Endothelial cell of umbilical vein (primary cell): Measurements from ENCODE around the gene PPFIBP1. TPM values are rescaled to one million over a fixed set of nuclear protein-coding genes. Genes with fewer than 3 reads are reported as not detected.

Experiments
- BruUV-seq: library from RNA; stranded (reverse); fragments of 400-500 nt; replicated peaks from 2 replicates; lab custom pipeline; 2021; lab: Mats Ljungman, UMichigan
- CTCF ChIA-PET: fragments of 300-600, 350-600 bp; sonication (Branson Sonifier 250); formaldehyde crosslinking; loops from one replicate; lab custom pipeline; 2021; ENCODE audit warnings: antibody characterized with exemption, inconsistent platforms; lab: Charles Lee
- POLR2A ChIA-PET: fragments of 300-600, 350-600 bp; sonication (Branson Sonifier 250); formaldehyde crosslinking; loops from one replicate; lab custom pipeline; 2021; ENCODE audit warnings: antibody characterized with exemption, inconsistent platforms; lab: Charles Lee
- DNase-seq: peaks from one replicate; pipeline ENCODE4 v3.0.0-alpha.2; 2011; ENCODE audit warnings: low read depth, low spot score
- FAIRE-seq: peaks from 2 replicates; lab custom pipeline; 2011; peaks lifted over from hg19 to GRCh38; lab: Jason Lieb, UNC
- H2AFZ ChIP-seq: 2 replicates; pipeline ENCODE4 v1.6.0; 2012; ENCODE audit warnings: low read depth, low read length, control low read depth, inconsistent platforms
- H3K27ac ChIP-seq: 2 replicates; pipeline ENCODE4 v1.5.1; 2011; ENCODE audit warnings: low read depth, mild to moderate bottlenecking, control low read depth, low read length, moderate library complexity; ENCODE audit not compliant: insufficient read depth
- H3K27me3 ChIP-seq, 2 experiments: 2 replicates each; pipeline versions ENCODE4 v1.6.0 to v1.6.1; 2011; ENCODE audit warnings: low read length in 2 of 2, mixed read lengths in 1 of 2; ENCODE audit not compliant: control insufficient read depth in 2 of 2, insufficient read depth in 2 of 2
- H3K36me3 ChIP-seq, 2 experiments: 2 replicates in 1 of 2; 3 replicates in 1 of 2; pipeline ENCODE4 v1.5.1; 2011; ENCODE audit warnings: low read length in 2 of 2, mild to moderate bottlenecking in 1 of 2, moderate library complexity in 1 of 2; ENCODE audit not compliant: control insufficient read depth in 2 of 2, insufficient read depth in 2 of 2; ENCODE audit errors: extremely low read depth in 1 of 2
- H3K4me1 ChIP-seq: 3 replicates; pipeline ENCODE4 v1.5.1; 2011; ENCODE audit warnings: mild to moderate bottlenecking, low read length; ENCODE audit not compliant: control insufficient read depth, insufficient read depth; ENCODE audit errors: extremely low read depth
- H3K4me2 ChIP-seq: 2 replicates; pipeline ENCODE4 v1.6.1; 2011; ENCODE audit warnings: low read length, control low read depth, mixed read lengths; ENCODE audit not compliant: insufficient read depth
- H3K4me3 ChIP-seq, 3 experiments: fragments of 200-600 bp in 1 of 3; sonication (generic), shearing (Covaris generic) in 1 of 3; replicated peaks in 1 of 3; 2 replicates each; pipeline ENCODE4 v1.5.1; 2011 to 2016; ENCODE audit warnings: control low read depth in 3 of 3, low read length in 3 of 3, mild to moderate bottlenecking in 2 of 3, inconsistent platforms in 1 of 3, low read depth in 1 of 3, moderate library complexity in 1 of 3; ENCODE audit not compliant: insufficient read depth in 1 of 3
- H3K79me2 ChIP-seq: 2 replicates; pipeline ENCODE4 v1.6.0; 2012; ENCODE audit warnings: low read length, inconsistent platforms; ENCODE audit not compliant: control insufficient read depth, insufficient read depth
- H3K9ac ChIP-seq: replicated peaks from 2 replicates; pipeline ENCODE3; 2011; ENCODE audit warnings: low read length, control low read depth; ENCODE audit not compliant: insufficient read depth; ENCODE audit errors: extremely low read depth
- H3K9me1 ChIP-seq: replicated peaks from 3 replicates; pipeline ENCODE4 v1.6.0; 2011; ENCODE audit warnings: mild to moderate bottlenecking, low read length; ENCODE audit not compliant: control insufficient read depth, insufficient read depth; ENCODE audit errors: extremely low read depth
- H3K9me3 ChIP-seq: replicated peaks from 2 replicates; pipeline ENCODE4 v1.5.1; 2012; ENCODE audit warnings: low read length, inconsistent platforms; ENCODE audit not compliant: control insufficient read depth, insufficient read depth
- H4K20me1 ChIP-seq: replicated peaks from 2 replicates; pipeline ENCODE3; 2011; ENCODE audit warnings: mild to moderate bottlenecking, low read length; ENCODE audit not compliant: control insufficient read depth, insufficient read depth; ENCODE audit errors: extremely low read depth
- CTCF ChIP-seq, 2 donors: IDR thresholded peaks; 1 replicate in 1 of 2; 2 replicates in 1 of 2; pipeline ENCODE4 v1.5.1; 2011; ENCODE audit warnings: low read length in 2 of 2, mild to moderate bottlenecking in 2 of 2, moderate library complexity in 2 of 2, control low read depth in 1 of 2, inconsistent platforms in 1 of 2, low read depth in 1 of 2; ENCODE audit not compliant: insufficient read depth in 1 of 2; ENCODE audit errors: extremely low read depth in 1 of 2
- EZH2 ChIP-seq: IDR thresholded peaks from 2 replicates; pipeline ENCODE4 v1.6.1; 2012; ENCODE audit warnings: borderline replicate concordance, low read depth, mild to moderate bottlenecking, moderate library complexity, low read length, inconsistent platforms; ENCODE audit not compliant: severe bottlenecking
- FOS ChIP-seq: IDR thresholded peaks from 2 replicates; pipeline ENCODE4 v1.6.1; 2011; ENCODE audit warnings: mild to moderate bottlenecking, low read length, moderate library complexity, borderline replicate concordance; ENCODE audit not compliant: insufficient read depth
- GATA2 ChIP-seq: IDR thresholded peaks from 2 replicates; pipeline ENCODE4 v1.7.0; 2011; ENCODE audit warnings: low read depth, mild to moderate bottlenecking, moderate library complexity, mixed read lengths, low read length; ENCODE audit not compliant: insufficient read length, insufficient read depth
- JUN ChIP-seq: IDR thresholded peaks from 2 replicates; pipeline ENCODE4 v1.6.1; 2011; ENCODE audit warnings: borderline replicate concordance, low read depth; ENCODE audit not compliant: insufficient read length, insufficient read depth
- MYC ChIP-seq: IDR thresholded peaks from one replicate; pipeline ENCODE4 v1.6.1; 2011; ENCODE audit warnings: mild to moderate bottlenecking, low read depth, low read length
- POLR2A ChIP-seq: IDR thresholded peaks from 2 replicates; pipeline ENCODE4 v1.6.1; 2012; ENCODE audit warnings: low read depth, mild to moderate bottlenecking, control low read depth, low read length
- POLR2AphosphoS5 ChIP-seq: IDR thresholded peaks from 2 replicates; pipeline ENCODE4 v1.6.1; 2012; ENCODE audit warnings: low read depth, mild to moderate bottlenecking, control low read depth, low read length, moderate library complexity; ENCODE audit not compliant: insufficient read depth
- dilution Hi-C: fragments of 300-500 bp; cut with MboI; formaldehyde crosslinking; loops from one replicate; pipeline ENCODE4 v1.15.0; 2019; ENCODE audit warnings: low sequenced_read_pairs; ENCODE audit not compliant: extremely low pct_ligation_motif_present
- intact Hi-C: fragments of 100-400 bp; cut with micrococcal nuclease; formaldehyde crosslinking; loops from one replicate; pipeline ENCODE4 v1.10.0; 2022
- polyA plus RNA-seq, 4 experiments: library from polyadenylated mRNA; depleted of rRNA in 3 of 4; stranded (reverse) in 3 of 4; unstranded in 1 of 4; fragments of >200 nt; gene quantifications; 2 replicates each; pipeline versions ENCODE4 v1.2.1 to v1.2.3, GENCODE V29; 2011 to 2012; ENCODE audit warnings: missing spikeins in 1 of 4
- total RNA-seq: library from RNA; stranded (reverse); gene quantifications from 2 replicates; pipeline ENCODE4 v1.2.3, GENCODE V29; 2021
- TF ChIP-seq, protein P1 (sequence below): IDR thresholded peaks from 2 replicates; pipeline ENCODE4 v1.6.1; 2011; ENCODE audit not compliant: insufficient read depth, insufficient read length

The PPFIBP1 gene
- total and polyA plus RNA-seq, 2 donors (not counting 3 experiments of a cell fraction or from before 2014, with no cell fraction given), result 45.5 to 154 TPM

DNA sequence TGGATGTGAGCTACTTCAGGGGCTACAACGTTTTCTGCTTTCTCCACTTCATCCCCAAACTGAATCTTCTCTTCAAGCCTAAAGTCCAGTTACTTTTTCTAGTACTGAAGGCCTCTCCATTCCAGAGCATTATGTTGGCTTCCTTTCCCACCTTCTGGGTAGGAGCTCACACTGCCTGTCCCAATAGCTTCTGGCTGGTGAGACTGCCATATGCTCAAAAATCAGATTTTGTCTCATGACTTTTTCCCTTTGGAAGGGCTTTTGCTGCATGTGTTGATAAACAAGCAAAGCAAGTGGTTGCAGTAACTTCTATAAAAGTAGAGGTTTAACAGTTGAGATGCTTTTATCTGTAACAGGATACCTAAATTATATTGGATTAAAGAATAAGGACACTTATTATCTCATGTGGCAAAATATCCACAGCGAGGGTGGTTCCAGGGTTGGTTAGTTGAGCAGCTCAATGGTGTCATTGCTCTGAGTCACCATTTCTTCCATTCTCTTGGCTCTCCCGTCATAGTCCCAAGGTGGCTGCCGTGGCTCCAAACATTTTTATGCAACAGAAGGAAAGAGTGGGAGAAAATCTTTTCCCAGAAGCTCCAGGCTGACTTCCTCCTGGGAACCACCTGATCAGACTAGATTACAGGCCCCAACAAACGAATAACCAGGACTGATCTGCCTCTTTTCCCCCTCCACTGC lies 15.1 kb upstream of the PPFIBP1 start:
- Histone ChIP-seq H3K4me2 (no peak overlapping the region), H3K4me3 (no peak overlapping the region), H3K9ac (no peak overlapping the region), H3K9me1 (no peaks in the 10 kb centered on the region), H3K27me3 (no peaks in the 10 kb centered on the region), H3K27ac (no peak overlapping the region), H3K9me3 (no peaks in the 10 kb centered on the region), H3K4me1 (no peaks in the 10 kb centered on the region), H3K79me2 (no peaks in the 10 kb centered on the region), H4K20me1 (no peaks in the 10 kb centered on the region), H2AFZ (no peak overlapping the region), H3K36me3 (no peaks in the 10 kb centered on the region)
- intact Hi-C loops, result no loop called here
- no TSS peak for BruUV-seq
- FAIRE-seq (no peak), DNase-seq (no peak)
- POLR2A ChIA-PET, result no interaction called here
- dilution Hi-C loops, result no loop called here
- TF ChIP-seq GATA2, result no peak
- TF ChIP-seq, protein P1, sequence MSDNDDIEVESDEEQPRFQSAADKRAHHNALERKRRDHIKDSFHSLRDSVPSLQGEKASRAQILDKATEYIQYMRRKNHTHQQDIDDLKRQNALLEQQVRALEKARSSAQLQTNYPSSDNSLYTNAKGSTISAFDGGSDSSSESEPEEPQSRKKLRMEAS, result no peak
- no peak for TF ChIP-seq FOS
- no peak for TF ChIP-seq POLR2A
- no peak for TF ChIP-seq JUN
- TF ChIP-seq CTCF (IDR thresholded peaks at IDR 0.05; ENCODE audit: extremely low read depth in 1 of 2, insufficient read depth in 1 of 2, low read depth in 1 of 2, low read length in 2 of 2), result no peak
- no peak for TF ChIP-seq MYC
- TF ChIP-seq POLR2AphosphoS5, result no peak
- TF ChIP-seq EZH2, result no peak
- CTCF ChIA-PET, result interaction anchor here (0.6 to 1.7 kb wide), 2 partner anchors 74 to 501 kb away, joined by 3 to 4 read pairs; no protein-coding TSS in a partner anchor
